LNCAP (cell line): ENCODE data around the gene ERC1.

Experiments
- TF ChIP-seq, protein P1 (sequence below): fragments of 450-650 bp; IDR thresholded peaks from 2 replicates; pipeline ENCODE4 v1.5.1; 2017; ENCODE audit warnings: mild to moderate bottlenecking

ERC1 gene

DNA sequence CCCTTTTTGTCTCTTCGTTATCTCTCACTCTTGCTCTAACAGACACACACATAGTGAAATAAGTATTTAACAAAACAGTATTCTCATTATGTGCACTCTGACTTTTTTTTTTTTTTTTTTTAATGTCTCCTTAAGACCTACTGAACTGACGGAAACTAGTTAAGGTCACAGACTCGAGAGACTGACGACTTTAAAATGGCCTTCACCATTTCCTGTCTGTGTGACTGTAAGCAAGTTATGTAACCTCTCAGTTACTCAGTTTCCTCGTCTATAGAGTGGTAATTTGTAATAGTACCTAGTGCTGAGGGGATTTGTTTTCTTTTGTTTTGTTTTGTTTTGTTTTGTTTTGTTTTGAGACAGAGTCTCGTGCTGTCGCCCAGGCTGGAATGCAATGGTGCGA lies 318.6 kb downstream of the ERC1 start:
- TF ChIP-seq, protein P1, sequence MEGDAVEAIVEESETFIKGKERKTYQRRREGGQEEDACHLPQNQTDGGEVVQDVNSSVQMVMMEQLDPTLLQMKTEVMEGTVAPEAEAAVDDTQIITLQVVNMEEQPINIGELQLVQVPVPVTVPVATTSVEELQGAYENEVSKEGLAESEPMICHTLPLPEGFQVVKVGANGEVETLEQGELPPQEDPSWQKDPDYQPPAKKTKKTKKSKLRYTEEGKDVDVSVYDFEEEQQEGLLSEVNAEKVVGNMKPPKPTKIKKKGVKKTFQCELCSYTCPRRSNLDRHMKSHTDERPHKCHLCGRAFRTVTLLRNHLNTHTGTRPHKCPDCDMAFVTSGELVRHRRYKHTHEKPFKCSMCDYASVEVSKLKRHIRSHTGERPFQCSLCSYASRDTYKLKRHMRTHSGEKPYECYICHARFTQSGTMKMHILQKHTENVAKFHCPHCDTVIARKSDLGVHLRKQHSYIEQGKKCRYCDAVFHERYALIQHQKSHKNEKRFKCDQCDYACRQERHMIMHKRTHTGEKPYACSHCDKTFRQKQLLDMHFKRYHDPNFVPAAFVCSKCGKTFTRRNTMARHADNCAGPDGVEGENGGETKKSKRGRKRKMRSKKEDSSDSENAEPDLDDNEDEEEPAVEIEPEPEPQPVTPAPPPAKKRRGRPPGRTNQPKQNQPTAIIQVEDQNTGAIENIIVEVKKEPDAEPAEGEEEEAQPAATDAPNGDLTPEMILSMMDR = no peak

DNA sequence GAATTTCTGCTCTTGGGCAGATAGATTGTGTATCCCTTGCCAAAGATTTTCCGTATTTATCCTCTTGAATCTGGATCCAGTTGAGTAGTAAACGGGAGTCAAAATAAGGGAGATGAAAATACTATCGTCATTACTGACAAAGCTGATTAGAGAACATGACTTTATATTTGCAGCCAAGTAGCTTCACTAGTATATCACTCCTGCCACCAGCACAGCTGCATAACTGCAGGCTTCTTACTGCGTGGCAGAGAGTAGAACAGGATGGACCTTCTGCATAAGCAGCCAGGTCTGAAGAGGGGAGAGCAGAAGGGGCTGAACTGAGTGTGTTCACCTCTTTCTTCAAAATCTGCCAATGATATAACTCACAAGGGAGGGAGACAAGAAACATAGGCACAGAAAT lies 319.6 kb downstream of the ERC1 start:
- TF ChIP-seq, protein P1 = no peak

DNA sequence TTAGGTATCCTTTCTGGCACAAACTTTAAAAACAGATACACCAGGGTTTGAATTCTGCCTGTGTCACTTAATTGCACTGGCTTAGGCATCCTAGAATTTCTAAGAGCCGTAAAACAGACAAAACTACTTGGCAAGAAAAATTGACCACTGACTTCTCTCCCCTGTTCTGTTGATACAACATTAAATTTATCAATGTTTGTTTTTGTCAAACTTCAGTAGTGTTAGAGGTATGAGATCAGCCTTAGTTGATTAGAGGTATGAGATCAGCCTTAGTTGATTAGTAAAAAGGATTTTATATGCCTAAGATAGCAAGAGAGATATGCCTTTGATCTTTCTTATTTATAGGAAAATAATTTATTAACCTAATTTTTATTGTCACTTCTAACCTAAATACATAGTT lies 320.1 kb downstream of the ERC1 start:
- TF ChIP-seq, protein P1 = no peak

DNA sequence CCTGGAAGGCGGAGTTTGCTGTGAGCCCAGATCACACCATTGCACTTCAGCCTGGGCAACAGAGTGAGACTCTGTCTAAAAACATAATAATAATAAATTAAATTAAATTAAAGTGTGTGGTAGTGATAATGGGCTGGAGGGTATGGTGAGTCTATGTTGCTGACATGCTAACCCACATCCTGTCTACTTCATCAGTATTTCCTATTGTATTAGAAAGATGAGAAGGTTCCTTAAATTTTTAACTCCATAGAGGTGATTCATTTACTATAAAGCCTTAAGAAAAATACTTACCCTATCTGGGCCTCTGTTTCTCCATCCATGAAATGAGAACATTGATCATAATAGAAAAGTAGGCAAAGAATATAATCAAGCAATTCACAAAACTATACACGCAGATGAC lies 322.9 kb downstream of the ERC1 start:
- TF ChIP-seq, protein P1 = no peak

DNA sequence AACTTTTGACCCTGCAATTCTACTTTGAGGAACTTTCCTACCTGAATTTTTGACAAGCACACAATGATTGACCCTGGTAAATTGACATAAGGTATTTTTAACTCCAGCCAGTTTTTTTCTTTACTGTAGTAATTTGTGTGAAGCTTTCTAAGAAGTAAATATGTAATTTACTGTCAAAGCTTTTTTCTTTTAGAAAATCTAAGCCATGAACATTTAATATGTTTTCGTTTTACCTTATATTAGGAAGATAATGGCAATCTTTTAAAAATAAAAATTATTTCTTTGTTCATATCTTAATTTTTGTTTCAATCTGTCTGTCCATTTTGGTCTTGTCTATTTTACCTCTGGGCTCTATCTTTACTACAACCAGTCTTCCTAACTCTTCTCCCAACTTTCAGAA lies 323.5 kb downstream of the ERC1 start:
- TF ChIP-seq, protein P1 = no peak

DNA sequence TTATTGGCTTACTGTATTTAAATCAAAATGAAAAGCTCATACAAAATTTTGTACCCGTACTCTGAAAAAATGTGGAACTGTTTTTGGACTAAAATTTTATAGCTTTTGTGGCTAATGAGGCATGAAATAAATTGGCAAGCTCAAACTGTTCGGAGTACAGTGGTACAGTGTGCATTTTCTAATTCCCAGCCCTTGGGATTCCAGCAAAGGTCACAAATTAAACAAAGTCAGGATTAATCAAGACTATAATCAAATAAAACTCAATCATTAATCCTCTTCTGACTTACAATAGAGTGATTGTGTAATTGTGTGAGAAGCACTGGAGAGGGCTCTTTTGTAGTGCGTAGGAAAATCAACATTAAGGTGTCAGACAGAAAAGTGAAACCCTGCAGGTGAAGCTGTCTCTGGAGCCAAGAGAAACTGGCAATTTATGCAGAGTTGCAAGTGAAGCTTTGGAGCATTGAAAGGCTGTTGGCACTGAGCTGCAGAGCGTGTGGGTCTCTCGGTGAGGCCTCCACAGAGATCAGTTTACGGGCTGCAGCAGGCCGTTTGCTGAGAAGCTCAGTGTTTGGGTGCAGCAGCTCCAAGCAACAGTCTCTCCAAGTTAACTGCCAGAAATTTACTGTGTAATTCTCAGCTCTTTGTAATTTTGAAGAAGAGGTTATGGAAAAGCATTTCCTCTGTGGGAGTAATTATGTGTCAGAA lies 327.5 kb downstream of the ERC1 start:
- TF ChIP-seq, protein P1 = no peak

DNA sequence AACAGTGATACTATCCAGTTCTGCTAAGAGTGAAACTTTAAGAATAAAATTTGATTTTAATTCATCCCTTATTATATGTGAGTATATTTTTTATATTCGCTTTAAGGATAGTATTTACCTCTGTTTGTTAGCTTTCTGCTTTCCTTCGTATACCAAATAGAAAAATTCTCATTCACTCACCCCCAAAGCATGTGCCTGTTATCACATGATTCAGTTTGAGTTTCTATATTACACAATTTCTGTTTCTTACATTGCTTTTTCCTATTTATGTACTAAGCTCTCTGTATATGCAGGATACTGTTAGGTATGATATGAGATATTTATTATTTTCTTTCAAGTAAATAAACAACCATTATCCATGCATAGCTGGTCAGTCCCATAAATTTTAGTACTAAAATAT lies 328.2 kb downstream of the ERC1 start:
- TF ChIP-seq, protein P1 = no peak

DNA sequence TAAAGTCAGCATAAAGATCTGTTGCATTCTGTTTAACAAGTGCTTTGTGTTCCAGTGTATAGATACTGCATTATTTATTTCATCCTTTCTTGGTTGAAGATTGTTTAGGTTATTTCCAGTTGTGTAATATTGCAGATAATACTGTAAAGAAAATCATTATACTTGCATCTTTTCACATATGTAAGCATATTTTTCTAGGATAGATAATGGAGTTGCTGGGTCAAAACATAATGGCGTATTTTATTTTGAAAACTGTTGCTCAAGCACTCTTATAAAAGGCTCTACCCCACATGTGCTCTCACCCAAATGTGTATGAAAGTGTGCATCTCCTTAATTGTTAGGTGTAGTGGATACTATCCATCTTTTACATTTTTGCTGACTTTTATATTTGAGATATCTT lies 329.0 kb downstream of the ERC1 start:
- TF ChIP-seq, protein P1 = no peak
